HUES6 (cell line): Measurements from ENCODE around the gene WFIKKN1.
A peak's percentile ranks its signal among the peaks of the same experiment; 100 is the strongest.

Experiments
- H3K27ac ChIP-seq: 2 replicates; pipeline ENCODE4 v1.7.0; 2013; ENCODE audit warnings: low read depth, mild to moderate bottlenecking, low read length, inconsistent platforms
- H3K27me3 ChIP-seq: 2 replicates; pipeline ENCODE4 v1.6.1; 2013; ENCODE audit warnings: low read length; ENCODE audit not compliant: control insufficient read depth, insufficient read depth
- H3K36me3 ChIP-seq: 2 replicates; pipeline ENCODE4 v1.6.1; 2013; ENCODE audit warnings: low read length; ENCODE audit not compliant: control insufficient read depth, insufficient read depth
- H3K4me1 ChIP-seq: 2 replicates; pipeline ENCODE4 v1.6.1; 2013; ENCODE audit warnings: low read length; ENCODE audit not compliant: control insufficient read depth, insufficient read depth
- H3K4me3 ChIP-seq: 2 replicates; pipeline ENCODE4 v1.5.1; 2013; ENCODE audit warnings: low read depth, low read length
- H3K9ac ChIP-seq: one replicate; pipeline ENCODE4 v1.6.1; 2013; ENCODE audit warnings: mild to moderate bottlenecking, low read length
- H3K9me3 ChIP-seq: 2 replicates; pipeline ENCODE4 v1.6.1; 2013; ENCODE audit warnings: low read depth, low read length; ENCODE audit not compliant: control insufficient read depth, insufficient read depth

Gene WFIKKN1, protein sequence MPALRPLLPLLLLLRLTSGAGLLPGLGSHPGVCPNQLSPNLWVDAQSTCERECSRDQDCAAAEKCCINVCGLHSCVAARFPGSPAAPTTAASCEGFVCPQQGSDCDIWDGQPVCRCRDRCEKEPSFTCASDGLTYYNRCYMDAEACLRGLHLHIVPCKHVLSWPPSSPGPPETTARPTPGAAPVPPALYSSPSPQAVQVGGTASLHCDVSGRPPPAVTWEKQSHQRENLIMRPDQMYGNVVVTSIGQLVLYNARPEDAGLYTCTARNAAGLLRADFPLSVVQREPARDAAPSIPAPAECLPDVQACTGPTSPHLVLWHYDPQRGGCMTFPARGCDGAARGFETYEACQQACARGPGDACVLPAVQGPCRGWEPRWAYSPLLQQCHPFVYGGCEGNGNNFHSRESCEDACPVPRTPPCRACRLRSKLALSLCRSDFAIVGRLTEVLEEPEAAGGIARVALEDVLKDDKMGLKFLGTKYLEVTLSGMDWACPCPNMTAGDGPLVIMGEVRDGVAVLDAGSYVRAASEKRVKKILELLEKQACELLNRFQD

GRCh38 chr16:630815-631405 is at the start of gene WFIKKN1:
Gene WFIKKN1, plus strand, starts transcription at chr16:630985. Its CDS starts 269 bp downstream, at chr16:631254.
- Histone ChIP-seq H3K4me1 (peaks cover 35% of the 10 kb centered on the region), H3K36me3 (peaks cover 27% of the 10 kb centered on the region), H3K27ac (peak within 1 kb of the TSS; percentile 72), H3K27me3 (no peaks in the 10 kb centered on the region), H3K9ac (peak within 1 kb of the TSS; percentile 54), H3K4me3 (peak within 1 kb of the TSS; percentile 52), H3K9me3 (no peaks in the 10 kb centered on the region)

- peaks cover 21% of the 10 kb centered on the region for H3K27me3 ChIP-seq
- H3K9ac ChIP-seq = no peak overlapping the region
- no peaks in the 10 kb centered on the region for H3K9me3 ChIP-seq
- H3K4me1 ChIP-seq = peaks cover 21% of the 10 kb centered on the region
- H3K27ac ChIP-seq = no peak overlapping the region
- H3K4me3 ChIP-seq = no peak overlapping the region
- H3K36me3 ChIP-seq = peaks cover 18% of the 10 kb centered on the region
Measured at GRCh38 chr16:582218-582613, 48.6 kb upstream of the WFIKKN1 start.

- H3K4me1 ChIP-seq = peaks cover 21% of the 10 kb centered on the region
- H3K9ac ChIP-seq = no peak overlapping the region
- H3K9me3 ChIP-seq = no peaks in the 10 kb centered on the region
- no peak overlapping the region for H3K4me3 ChIP-seq
- H3K27ac ChIP-seq = no peak overlapping the region
- peaks cover 18% of the 10 kb centered on the region for H3K36me3 ChIP-seq
- peaks cover 23% of the 10 kb centered on the region for H3K27me3 ChIP-seq
Measured at GRCh38 chr16:582614-583331, 48.0 kb upstream of the WFIKKN1 start.

- Histone ChIP-seq H3K4me1 (peaks cover 24% of the 10 kb centered on the region), H3K9ac (no peak overlapping the region), H3K9me3 (no peaks in the 10 kb centered on the region), H3K36me3 (peaks cover 18% of the 10 kb centered on the region), H3K4me3 (peak overlapping the region; percentile 30), H3K27ac (no peak overlapping the region), H3K27me3 (peaks cover 23% of the 10 kb centered on the region)
Measured at GRCh38 chr16:583470-583814, 47.3 kb upstream of the WFIKKN1 start.

- Histone ChIP-seq H3K9me3 (no peaks in the 10 kb centered on the region), H3K27me3 (peaks cover 23% of the 10 kb centered on the region), H3K9ac (no peak overlapping the region), H3K4me3 (peak overlapping the region; percentile 30), H3K4me1 (peaks cover 21% of the 10 kb centered on the region), H3K36me3 (peaks cover 18% of the 10 kb centered on the region), H3K27ac (no peak overlapping the region)
Measured at GRCh38 chr16:583815-584591, 46.8 kb upstream of the WFIKKN1 start.

- Histone ChIP-seq H3K4me1 (peaks cover 21% of the 10 kb centered on the region), H3K4me3 (no peak overlapping the region), H3K9ac (no peak overlapping the region), H3K9me3 (no peaks in the 10 kb centered on the region), H3K36me3 (peaks cover 13% of the 10 kb centered on the region), H3K27me3 (peaks cover 24% of the 10 kb centered on the region), H3K27ac (no peak overlapping the region)
Measured at GRCh38 chr16:585351-585750, 45.4 kb upstream of the WFIKKN1 start.

DNA sequence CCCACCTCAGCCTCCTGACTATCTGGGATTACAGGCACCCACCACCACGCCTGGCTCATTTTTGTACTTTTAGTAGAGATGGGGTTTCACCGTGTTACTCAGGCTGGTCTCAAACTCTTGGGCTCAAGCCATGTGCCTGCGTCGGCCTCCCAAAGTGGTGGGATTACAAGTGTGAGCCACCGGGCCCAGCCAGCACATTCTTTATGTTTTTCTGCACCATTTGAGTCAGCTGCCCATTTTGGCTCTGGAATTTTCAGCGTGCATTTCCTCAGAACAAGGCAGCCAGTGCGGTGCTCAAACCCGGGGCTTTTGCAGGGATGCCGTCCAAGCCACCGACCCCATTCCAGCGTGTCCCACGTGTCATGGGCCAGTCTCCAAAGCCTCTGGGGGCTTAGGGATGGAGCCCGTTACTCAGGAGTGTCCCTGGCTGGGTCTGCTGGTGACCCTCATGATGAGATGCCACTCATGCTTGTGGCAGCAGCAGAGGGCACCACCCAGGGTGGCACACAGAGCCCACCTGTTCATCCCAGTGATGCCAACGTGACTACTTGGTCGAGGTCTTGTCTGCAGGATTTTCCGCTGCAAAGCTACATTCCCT is 44.6 kb upstream of the WFIKKN1 start:
- H3K27ac ChIP-seq = no peak overlapping the region
- H3K9ac ChIP-seq = no peak overlapping the region
- peaks cover 32% of the 10 kb centered on the region for H3K27me3 ChIP-seq
- H3K36me3 ChIP-seq = peaks cover 5% of the 10 kb centered on the region; the same call in 1 of the 2 replicates
- H3K4me1 ChIP-seq = peaks cover 28% of the 10 kb centered on the region
- H3K4me3 ChIP-seq = no peak overlapping the region
- H3K9me3 ChIP-seq = no peaks in the 10 kb centered on the region

DNA sequence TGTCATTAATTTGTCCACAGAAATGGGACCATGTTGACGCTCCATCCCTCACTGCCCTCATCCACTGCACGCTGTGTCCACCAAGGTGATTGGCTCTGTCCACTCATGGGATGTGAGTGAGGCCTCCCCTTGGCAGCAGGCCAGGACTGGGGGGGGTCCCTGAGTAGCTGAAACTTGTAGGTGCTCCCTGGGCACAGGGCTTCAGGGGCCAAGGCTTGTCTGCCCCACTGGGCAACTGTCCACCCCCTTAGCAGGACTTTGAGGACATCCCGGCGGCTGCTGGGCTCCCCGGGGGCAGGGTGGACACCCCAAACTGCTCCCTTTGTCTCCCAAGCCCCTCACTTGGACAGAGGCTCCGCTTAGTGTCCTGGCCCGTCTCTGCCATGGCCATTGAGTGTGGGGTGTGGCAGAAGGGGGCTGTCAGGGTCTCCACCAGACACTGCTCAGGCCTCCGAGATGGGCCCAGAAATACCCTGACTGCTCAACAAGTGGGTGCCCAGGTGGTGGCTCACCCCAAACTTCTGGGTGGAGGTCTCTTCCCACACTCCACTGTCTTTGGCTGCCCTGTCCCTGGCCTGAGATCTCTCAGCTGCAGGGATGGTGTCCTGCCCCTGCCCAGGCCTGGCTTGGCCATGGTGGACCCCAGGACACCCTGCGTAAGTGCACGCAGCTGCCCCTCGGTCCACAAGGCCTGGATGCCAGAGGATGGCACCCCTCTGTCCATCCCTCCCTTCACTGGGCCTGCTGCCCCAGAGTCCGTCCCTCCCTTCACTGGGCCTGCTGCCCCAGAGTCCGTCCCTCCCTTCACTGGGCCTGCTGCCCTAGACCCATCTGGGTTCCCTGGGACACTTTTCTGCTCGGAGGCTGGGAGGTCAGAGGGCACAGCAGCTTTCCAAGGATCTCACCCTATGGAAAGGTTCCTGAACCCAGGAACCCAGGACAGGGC is 43.9 kb upstream of the WFIKKN1 start:
- peaks cover 28% of the 10 kb centered on the region for H3K4me1 ChIP-seq
- no peak overlapping the region for H3K9ac ChIP-seq
- H3K4me3 ChIP-seq = no peak overlapping the region
- H3K27ac ChIP-seq = no peak overlapping the region
- peaks cover 33% of the 10 kb centered on the region for H3K27me3 ChIP-seq
- H3K9me3 ChIP-seq = no peaks in the 10 kb centered on the region
- peaks cover 5% of the 10 kb centered on the region; the same call in 1 of the 2 replicates for H3K36me3 ChIP-seq

- peak overlapping the region; percentile 98 for H3K4me3 ChIP-seq
- peaks cover 33% of the 10 kb centered on the region for H3K27me3 ChIP-seq
- H3K9ac ChIP-seq = peak overlapping the region; percentile 97
- peak overlapping the region; percentile 99; the same call in 1 of the 2 replicates for H3K27ac ChIP-seq
- H3K36me3 ChIP-seq = no peaks in the 10 kb centered on the region
- H3K4me1 ChIP-seq = peaks cover 19% of the 10 kb centered on the region
- H3K9me3 ChIP-seq = no peaks in the 10 kb centered on the region
Measured at GRCh38 chr16:588639-588888, 42.2 kb upstream of the WFIKKN1 start.
